Smooth muscle cell (in vitro differentiated cells): ENCODE measurements around the gene SCMH1. TPM values are rescaled to one million over a fixed set of nuclear protein-coding genes. Genes with fewer than 3 reads are reported as not detected.
"Not testable (repeated sequence)": the region's sequence is repeated elsewhere in the genome, so short reads cannot be mapped to it uniquely, and the experiment has no call there.

Experiments used
- DNase-seq: peaks from one replicate; lab custom pipeline; 2025; ENCODE audit not compliant: unreplicated experiment; lab: John Stamatoyannopoulos, UW
- H2AFZ ChIP-seq: fragments of 200-600 bp; sonication (generic); 2 replicates; pipeline ENCODE4 v1.6.0; 2016; ENCODE audit warnings: antibody characterized with exemption, low read depth, mild to moderate bottlenecking
- H3F3A ChIP-seq: fragments of 200-600 bp; sonication (generic); 2 replicates; pipeline ENCODE4 v1.6.0; 2017; ENCODE audit warnings: antibody characterized with exemption, low read depth
- H3K27ac ChIP-seq: fragments of 200-600 bp; sonication (generic); 2 replicates; pipeline ENCODE4 v1.5.1; 2016; ENCODE audit warnings: low read depth, mild to moderate bottlenecking
- H3K27me3 ChIP-seq: fragments of 200-600 bp; sonication (generic); 2 replicates; pipeline ENCODE4 v1.6.1; 2016; ENCODE audit warnings: low read depth, mild to moderate bottlenecking
- H3K36me3 ChIP-seq: fragments of 200-600 bp; sonication (generic); 2 replicates; pipeline ENCODE4 v1.5.1; 2016; ENCODE audit warnings: low read depth
- H3K4me1 ChIP-seq: fragments of 200-600 bp; sonication (generic); 2 replicates; pipeline ENCODE4 v1.5.1; 2016; ENCODE audit warnings: low read depth
- H3K4me2 ChIP-seq: fragments of 200-600 bp; sonication (generic); 2 replicates; pipeline ENCODE4 v1.6.0; 2016; ENCODE audit warnings: mild to moderate bottlenecking
- H3K4me3 ChIP-seq: fragments of 200-600 bp; sonication (generic); 2 replicates; pipeline ENCODE4 v1.5.1; 2016; ENCODE audit warnings: mild to moderate bottlenecking
- H3K79me2 ChIP-seq: fragments of 200-600 bp; sonication (generic); 2 replicates; pipeline ENCODE4 v1.6.0; 2016; ENCODE audit warnings: low read depth, mild to moderate bottlenecking
- H3K9ac ChIP-seq: fragments of 200-600 bp; sonication (generic); 2 replicates; pipeline ENCODE4 v1.6.0; 2016; ENCODE audit warnings: low read depth
- H3K9me3 ChIP-seq: fragments of 200-600 bp; sonication (generic); replicated peaks from 2 replicates; pipeline ENCODE4 v1.5.1; 2016; ENCODE audit warnings: low read depth
- H4K20me1 ChIP-seq: fragments of 200-600 bp; sonication (generic); 2 replicates; pipeline ENCODE4 v1.6.0; 2016; ENCODE audit warnings: low read depth
- CTCF ChIP-seq: fragments of 200-600 bp; sonication (generic); IDR thresholded peaks from 2 replicates; pipeline ENCODE4 v1.5.1; 2017; ENCODE audit warnings: borderline replicate concordance, mild to moderate bottlenecking, antibody characterized with exemption; ENCODE audit not compliant: insufficient read depth, poor library complexity, severe bottlenecking
- WGBS: methylation state at CpG from one replicate; pipeline ENCODE4 v1.1.7; 2016; ENCODE audit warnings: low lambda C conversion rate; 5-methylcytosine and 5-hydroxymethylcytosine counted together
- polyA plus RNA-seq: library from polyadenylated mRNA; unstranded; fragments of >200 nt; fragmentation: Nextera tagmentation; extraction: Ambion mirVana; gene quantifications from 2 replicates; pipeline ENCODE4 v1.2.1, GENCODE V29; 2016
- total RNA-seq: library from RNA; depleted of rRNA; stranded (reverse); fragments of >200 nt; gene quantifications from 2 replicates; pipeline ENCODE4 v1.2.3, GENCODE V29; 2014

Gene SCMH1
- total and polyA plus RNA-seq, 2 experiments from 2014 or later, result 24.0 to 46.4 TPM

GRCh38 chr1:41232305-41232704, 9.8 kb downstream of the SCMH1 start:
- H4K20me1 ChIP-seq, result peaks cover 92% of the 10 kb centered on the region
- WGBS, result 89% methylated on average over 3 of the region's 3 CpGs
- TF ChIP-seq CTCF, result no peak
- H3K36me3 ChIP-seq, result no peaks in the 10 kb centered on the region
- no peak overlapping the region for H2AFZ ChIP-seq
- no peak overlapping the region for H3K27ac ChIP-seq
- H3K9ac ChIP-seq, result no peak overlapping the region
- H3K79me2 ChIP-seq, result peaks cover 92% of the 10 kb centered on the region
- DNase-seq, result no peak
- H3F3A ChIP-seq, result peaks cover 3% of the 10 kb centered on the region
- no peaks in the 10 kb centered on the region for H3K4me1 ChIP-seq
- no peak overlapping the region for H3K4me2 ChIP-seq
- no peaks in the 10 kb centered on the region for H3K9me3 ChIP-seq
- no peak overlapping the region for H3K4me3 ChIP-seq
- H3K27me3 ChIP-seq, result no peaks in the 10 kb centered on the region

- Histone ChIP-seq H3K4me1 (no peaks in the 10 kb centered on the region), H3F3A (peaks cover 3% of the 10 kb centered on the region), H2AFZ (no peak overlapping the region), H3K9me3 (no peaks in the 10 kb centered on the region), H3K27ac (no peak overlapping the region), H3K4me3 (no peak overlapping the region), H3K79me2 (peaks cover 94% of the 10 kb centered on the region), H3K36me3 (no peaks in the 10 kb centered on the region), H3K4me2 (no peak overlapping the region), H3K27me3 (no peaks in the 10 kb centered on the region), H3K9ac (no peak overlapping the region), H4K20me1 (peaks cover 92% of the 10 kb centered on the region)
- no peak for DNase-seq
- no peak for TF ChIP-seq CTCF
- 86% methylated on average over 2 of the region's 2 CpGs for WGBS
Observed at GRCh38 chr1:41230656-41231055, 11.4 kb downstream of the SCMH1 start.

DNA sequence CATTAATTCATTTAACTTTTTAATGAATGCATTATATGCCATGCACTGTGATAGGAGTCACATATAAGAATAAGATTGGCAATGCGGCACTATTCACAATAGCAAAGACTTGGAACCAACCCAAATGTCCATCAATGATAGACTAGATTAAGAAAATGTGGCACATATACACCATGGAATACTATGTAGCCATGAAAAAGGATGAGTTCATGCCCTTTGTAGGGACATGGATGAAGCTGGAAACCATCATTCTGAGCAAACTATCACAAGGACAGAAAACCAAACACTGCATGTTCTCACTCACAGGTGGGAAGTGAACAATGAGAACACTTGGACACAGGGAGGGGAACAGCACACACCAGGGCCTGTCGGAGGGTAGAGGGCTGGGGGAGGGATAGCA, 12.9 kb downstream of the SCMH1 start:
- H3K4me1 ChIP-seq, H3K9ac ChIP-seq, H3K4me2 ChIP-seq, H3K27me3 ChIP-seq, H3K4me3 ChIP-seq, H3K36me3 ChIP-seq, H3K27ac ChIP-seq, H3K9me3 ChIP-seq, H2AFZ ChIP-seq, H3F3A ChIP-seq, DNase-seq: not testable (repeated sequence)
- WGBS, result 100% methylated on average over 2 of the region's 2 CpGs
- Histone ChIP-seq H4K20me1 (peaks cover 98% of the 10 kb centered on the region), H3K79me2 (peaks cover 98% of the 10 kb centered on the region)

DNA sequence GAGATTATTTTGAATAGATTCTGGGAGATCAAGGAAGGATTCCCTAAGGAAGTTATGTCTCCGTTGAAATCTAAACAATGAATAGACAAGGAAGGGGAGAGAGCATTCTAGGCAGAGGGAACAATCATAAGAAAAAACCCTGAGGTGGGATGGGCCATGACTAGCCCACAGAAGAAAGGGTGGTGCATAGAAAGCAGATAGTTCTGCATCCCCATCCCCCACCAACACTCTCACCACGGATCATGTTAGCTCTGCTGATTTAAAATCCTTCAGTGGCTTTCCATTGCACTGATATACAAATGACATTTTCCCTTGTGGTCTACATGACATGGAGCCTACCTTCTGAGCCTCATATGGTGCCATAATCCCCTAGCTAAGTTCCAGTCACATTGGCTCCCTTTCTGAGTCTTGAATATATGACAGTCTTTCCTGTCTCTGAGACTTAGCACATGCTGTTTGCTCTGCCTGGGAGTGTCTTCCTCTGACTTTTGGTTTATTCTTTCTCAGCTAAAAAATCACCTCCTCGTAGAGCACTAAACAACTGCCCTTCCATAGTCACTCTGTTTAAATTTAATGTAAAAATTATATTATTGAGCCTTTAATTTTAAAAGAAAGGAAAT, 15.2 kb downstream of the SCMH1 start:
- H2AFZ ChIP-seq, result no peak overlapping the region
- DNase-seq, result no peak
- 58% methylated on average over 3 of the region's 3 CpGs for WGBS
- H3K36me3 ChIP-seq, result no peaks in the 10 kb centered on the region
- H3K4me3 ChIP-seq, result no peak overlapping the region
- H3K9me3 ChIP-seq, result no peaks in the 10 kb centered on the region
- no peak overlapping the region for H3K9ac ChIP-seq
- no peaks in the 10 kb centered on the region for H3K4me1 ChIP-seq
- H4K20me1 ChIP-seq, result peaks cover 93% of the 10 kb centered on the region
- peaks cover 93% of the 10 kb centered on the region for H3K79me2 ChIP-seq
- no peaks in the 10 kb centered on the region for H3K27me3 ChIP-seq
- no peak overlapping the region for H3K27ac ChIP-seq
- H3F3A ChIP-seq, result no peaks in the 10 kb centered on the region
- peak overlapping the region; percentile 17 for H3K4me2 ChIP-seq
- no peak for TF ChIP-seq CTCF
